ENCODE data around the gene DNPEP. TPM values are rescaled to one million over a fixed set of nuclear protein-coding genes. Genes with fewer than 3 reads are reported as not detected.
A peak's percentile ranks its signal among the peaks of the same experiment; 100 is the strongest.

Gene DNPEP
- total RNA-seq, 2 experiments from 2014 or later: 58.8 to 64.9 TPM

- Mint-ChIP-seq H3K4me3 (no peak overlapping the region), H3K27me3 (peaks cover 58% of the 10 kb centered on the region), H3K27ac (no peak overlapping the region), H3K36me3 (ENCODE audit: low read depth) (no peaks in the 10 kb centered on the region), H3K9me3 (peaks cover 12% of the 10 kb centered on the region), H3K4me1 (no peaks in the 10 kb centered on the region)
- ChIA-PET POLR2A (no interaction called here), CTCF (no interaction called here)
- DNase-seq: peak; percentile 30
Observed at GRCh38 chr2:219331560-219332213, 56.0 kb downstream of the DNPEP start.

DNA sequence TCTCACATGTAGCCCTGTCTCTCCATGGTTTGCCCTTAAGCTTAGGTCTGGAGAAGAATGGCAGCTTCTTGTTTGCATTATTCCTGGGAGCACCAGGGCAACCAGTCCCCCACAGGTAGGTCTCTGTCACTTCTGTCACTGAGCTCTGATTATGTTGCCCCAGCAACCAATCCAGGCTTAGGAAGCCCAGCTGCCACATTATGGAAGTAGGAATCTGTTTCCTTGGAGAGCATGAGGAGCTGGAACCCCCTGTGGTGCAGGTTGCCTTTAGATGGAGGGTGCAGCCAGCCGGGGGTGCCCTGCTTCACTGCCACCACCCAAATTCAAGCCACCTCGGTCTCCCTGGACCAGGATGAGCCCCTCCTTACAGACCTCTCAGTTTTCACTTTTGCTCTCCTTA is 60.0 kb downstream of the DNPEP start:
- no peak for DNase-seq
- POLR2A ChIA-PET: no interaction called here

GRCh38 chr2:219325657-219326315 is 61.9 kb downstream of the DNPEP start:
- peaks cover 31% of the 10 kb centered on the region for H3K27me3 Mint-ChIP-seq
- H3K4me3 Mint-ChIP-seq: no peak overlapping the region
- CTCF ChIA-PET: interaction anchor here (1.0 to 1.5 kb wide), 2 partner anchors 16 to 331 kb away, joined by 3 read pairs; no protein-coding TSS in a partner anchor
- H3K9me3 Mint-ChIP-seq: no peaks in the 10 kb centered on the region
- POLR2A ChIA-PET: no interaction called here
- no peak overlapping the region for H3K27ac Mint-ChIP-seq
- no peaks in the 10 kb centered on the region for H3K36me3 Mint-ChIP-seq (ENCODE audit: low read depth)
- no peak for DNase-seq
- H3K4me1 Mint-ChIP-seq: peaks cover 9% of the 10 kb centered on the region

More for the DNA sequence above, 60.0 kb downstream of the DNPEP start:
- H3K4me1 Mint-ChIP-seq: no peaks in the 10 kb centered on the region
- H3K27ac Mint-ChIP-seq: no peak overlapping the region
- CTCF ChIA-PET: interaction anchor here (0.9 to 1.1 kb wide), 2 partner anchors 33 to 202 kb away, joined by 3 read pairs; no protein-coding TSS in a partner anchor
- peaks cover 6% of the 10 kb centered on the region for H3K9me3 Mint-ChIP-seq
- H3K36me3 Mint-ChIP-seq (ENCODE audit: low read depth): no peaks in the 10 kb centered on the region
- peaks cover 45% of the 10 kb centered on the region for H3K27me3 Mint-ChIP-seq
- no peak overlapping the region for H3K4me3 Mint-ChIP-seq

DNA sequence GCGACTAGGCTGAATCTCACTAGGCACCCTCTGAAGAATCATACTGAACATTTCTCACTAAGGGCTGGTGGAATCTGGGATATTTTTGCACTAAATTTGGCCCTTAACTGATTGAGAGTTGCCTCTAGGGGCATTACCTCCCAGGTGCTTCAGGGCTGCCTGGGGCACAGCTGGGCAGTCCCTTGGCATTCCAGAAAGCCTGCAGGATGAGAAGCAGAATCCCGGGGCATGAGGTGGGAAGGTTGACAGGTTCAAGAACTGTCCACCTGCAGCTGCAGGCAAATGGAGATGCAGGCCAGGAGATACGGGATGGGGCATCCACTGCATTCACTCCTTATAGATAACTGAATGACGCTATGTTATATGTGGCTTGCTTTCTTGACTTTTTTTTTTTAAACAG is 62.6 kb downstream of the DNPEP start:
- no peak for DNase-seq
- ChIA-PET POLR2A (no interaction called here), CTCF (interaction anchor here (1.5 kb wide), 1 partner anchor 15 kb away, joined by 3 read pairs; no protein-coding TSS in a partner anchor)
- no peaks in the 10 kb centered on the region for H3K9me3 Mint-ChIP-seq
- H3K27me3 Mint-ChIP-seq: peaks cover 26% of the 10 kb centered on the region
- H3K27ac Mint-ChIP-seq: no peak overlapping the region
- H3K4me1 Mint-ChIP-seq: peaks cover 10% of the 10 kb centered on the region
- no peak overlapping the region for H3K4me3 Mint-ChIP-seq
- H3K36me3 Mint-ChIP-seq (ENCODE audit: low read depth): no peaks in the 10 kb centered on the region

DNA sequence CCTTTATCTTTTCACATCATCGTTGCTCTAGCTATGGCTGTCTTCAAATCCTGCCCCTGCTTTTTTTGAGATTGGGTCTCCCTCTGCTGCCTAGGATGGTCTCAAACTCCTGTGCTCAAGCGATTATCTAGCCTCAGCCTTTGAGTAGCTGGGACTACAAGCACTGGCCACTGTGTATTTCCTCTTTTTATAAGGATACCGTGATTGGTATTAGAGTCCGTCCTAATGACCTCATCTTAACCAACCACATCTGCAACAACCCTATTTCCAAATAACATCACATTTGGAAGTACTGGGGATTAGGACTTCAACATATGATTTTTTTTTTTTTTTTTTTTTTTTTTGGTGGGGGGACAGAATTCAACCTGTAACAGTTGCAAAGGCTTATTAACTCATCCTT is 64.3 kb downstream of the DNPEP start:
- no peak for DNase-seq
- no peak overlapping the region for H3K4me3 Mint-ChIP-seq
- H3K9me3 Mint-ChIP-seq: no peaks in the 10 kb centered on the region
- peaks cover 10% of the 10 kb centered on the region for H3K4me1 Mint-ChIP-seq
- ChIA-PET POLR2A (no interaction called here), CTCF (interaction anchor here (0.5 to 1.2 kb wide), 4 partner anchors 12 to 281 kb away, joined by 3 to 4 read pairs (median 3); no protein-coding TSS in a partner anchor)
- H3K27ac Mint-ChIP-seq: no peak overlapping the region
- peaks cover 20% of the 10 kb centered on the region for H3K27me3 Mint-ChIP-seq
- H3K36me3 Mint-ChIP-seq (ENCODE audit: low read depth): no peaks in the 10 kb centered on the region

Other genes starting within 250 kb of the DNPEP start
- gene NHEJ1, start 227.1 kb downstream of the DNPEP start, total RNA-seq: 10 to 100 TPM; 18.1 to 20.3 TPM
- gene SLC23A3, start 217.9 kb downstream of the DNPEP start, total RNA-seq: 1 to 10 TPM; 2.3 to 2.8 TPM
- 10 to 100 TPM; 79.6 to 79.8 TPM for gene CNPPD1, start 211.0 kb downstream of the DNPEP start, total RNA-seq
- 100 to 1,000 TPM in 1 of 2 experiments, 10 to 100 TPM in 1; 95.1 to 102 TPM for gene RETREG2, start 209.6 kb downstream of the DNPEP start, total RNA-seq
- gene ZFAND2B, start 181.1 kb downstream of the DNPEP start, total RNA-seq: 10 to 100 TPM; 49.1 to 60.2 TPM
- 10 to 100 TPM; 10.0 to 10.3 TPM for gene ABCB6, start 169.0 kb downstream of the DNPEP start, total RNA-seq
- 10 to 100 TPM; 48.5 to 52.9 TPM for gene ATG9A, start 158.3 kb downstream of the DNPEP start, total RNA-seq
- 100 to 1,000 TPM in 1 of 2 experiments, 10 to 100 TPM in 1; 92.0 to 100 TPM for gene ANKZF1, start 158.1 kb downstream of the DNPEP start, total RNA-seq
- 1 to 10 TPM; 3.3 to 3.4 TPM for gene GLB1L, start 142.5 kb downstream of the DNPEP start, total RNA-seq
- gene STK16, start 142.4 kb downstream of the DNPEP start, total RNA-seq: 10 to 100 TPM; 33.0 to 33.5 TPM
- gene TUBA4B, start 134.7 kb downstream of the DNPEP start, total RNA-seq: not detected
- gene TUBA4A, start 134.0 kb downstream of the DNPEP start, total RNA-seq: 100 to 1,000 TPM; 261 to 339 TPM
- 10 to 100 TPM; 38.2 to 40.9 TPM for gene DNAJB2, start 108.5 kb downstream of the DNPEP start, total RNA-seq
- gene PTPRN, start 78.5 kb downstream of the DNPEP start, total RNA-seq: not detected
- not detected for gene RESP18, start 55.2 kb downstream of the DNPEP start, total RNA-seq
- gene DES, start 30.5 kb upstream of the DNPEP start, total RNA-seq: not detected
- gene SPEG, start 46.9 kb upstream of the DNPEP start, total RNA-seq: 1 to 10 TPM; 2.0 to 2.6 TPM
- 10 to 100 TPM; 34.5 to 40.5 TPM for gene GMPPA, start 111.0 kb upstream of the DNPEP start, total RNA-seq
- gene ASIC4, start 126.6 kb upstream of the DNPEP start, total RNA-seq: not detected
- 1 to 10 TPM; 6.4 to 7.8 TPM for gene CHPF, start 155.9 kb upstream of the DNPEP start, total RNA-seq
- under 1 TPM; 0.44 to 0.69 TPM for gene TMEM198, start 156.1 kb upstream of the DNPEP start, total RNA-seq
- not detected for gene OBSL1, start 183.6 kb upstream of the DNPEP start, total RNA-seq
- not detected for gene INHA, start 184.4 kb upstream of the DNPEP start, total RNA-seq
- gene STK11IP, start 209.9 kb upstream of the DNPEP start, total RNA-seq: 10 to 100 TPM; 35.3 to 40.3 TPM
- not detected for gene SLC4A3, start 239.7 kb upstream of the DNPEP start, total RNA-seq

All from activated CD4-positive, alpha-beta T cell treated with anti-CD3 and anti-CD28 coated beads, Interleukin-2, amount 10 ng/mL, durations not matched to agents 7 days and 5 days (primary cell).